H1 (cell line): ENCODE measurements around the gene XPNPEP3. TPM values are rescaled to one million over a fixed set of nuclear protein-coding genes. Genes with fewer than 3 reads are reported as not detected.

Experiments used
- CBX8 ChIP-seq: fragments of 300-800, 300-1000 bp; sonication (generic); IDR thresholded peaks from 2 replicates; pipeline ENCODE4 v1.7.1; 2016; ENCODE audit warnings: low read depth, low read length, borderline replicate concordance
- CHD7 ChIP-seq: fragments of 300-600 bp; sonication (generic); IDR thresholded peaks from 2 replicates; pipeline ENCODE4 v1.7.1; 2012; ENCODE audit warnings: low read length, moderate library complexity, mild to moderate bottlenecking, inconsistent platforms; ENCODE audit not compliant: insufficient replicate concordance
- GTF2F1 ChIP-seq: IDR thresholded peaks from 2 replicates; pipeline ENCODE4 v1.6.1; 2012; ENCODE audit warnings: low read depth, low read length, improper control_type of control experiment, borderline replicate concordance
- HDAC2 ChIP-seq, 2 experiments: fragments of 300-600 bp in 1 of 2; sonication (generic) in 1 of 2; IDR thresholded peaks; 2 replicates each; pipeline ENCODE4 v1.6.1; 2011 to 2012; ENCODE audit warnings: low read depth in 2 of 2, low read length in 2 of 2, mild to moderate bottlenecking in 2 of 2, moderate library complexity in 2 of 2, borderline replicate concordance in 1 of 2, inconsistent platforms in 1 of 2
- JUND ChIP-seq: IDR thresholded peaks from 2 replicates; pipeline ENCODE4 v1.6.1; 2011; ENCODE audit warnings: mild to moderate bottlenecking, improper control_type of control experiment, low read length
- KDM1A ChIP-seq: fragments of 200-600, 300-600 bp; sonication (generic); IDR thresholded peaks from 2 replicates; pipeline ENCODE4 v1.7.1; 2016; ENCODE audit warnings: mild to moderate bottlenecking, low read length, borderline replicate concordance
- MAFK ChIP-seq: IDR thresholded peaks from 2 replicates; pipeline ENCODE4 v1.6.1; 2012; ENCODE audit warnings: low read depth, mild to moderate bottlenecking, improper control_type of control experiment, low read length
- POLR2AphosphoS5 ChIP-seq: IDR thresholded peaks from 2 replicates; pipeline ENCODE4 v1.6.1; 2011; ENCODE audit warnings: low read depth, low read length
- RNF2 ChIP-seq: fragments of 200-900, 300-1000 bp; sonication (generic); IDR thresholded peaks from 2 replicates; pipeline ENCODE4 v1.7.1; 2016; ENCODE audit warnings: borderline replicate concordance, low read depth, mild to moderate bottlenecking, antibody characterized with exemption, low read length; ENCODE audit not compliant: poor library complexity, severe bottlenecking; ENCODE audit errors: missing control alignments
- polyA plus RNA-seq, 7 experiments: library from polyadenylated mRNA; depleted of rRNA in 3 of 7; stranded (reverse) in 5 of 7; unstranded in 2 of 7; fragments of >200 nt in 5 of 7; fragments of 200-250 nt in 2 of 7; gene quantifications; 1 replicate in 5 of 7; 2 replicates in 1 of 7; 4 replicates in 1 of 7; pipeline versions ENCODE4 v1.2.1 to v1.2.3, GENCODE V29; 2011 to 2013; ENCODE audit warnings: missing spikeins in 2 of 7, mixed read lengths in 2 of 7
- total RNA-seq: library from RNA; stranded (reverse); fragmentation: NEBNext Ultra II Directional; extraction: Animal tissue kit (Norgen Biotek cat#: 25700); gene quantifications from 2 replicates; pipeline ENCODE4 v1.2.1, GENCODE V29; 2021

XPNPEP3 gene
- total and polyA plus RNA-seq, 2 of the 8 experiments (the other 6 are each of a cell fraction or from before 2014, with no cell fraction given), result 25.8 to 29.2 TPM

GRCh38 chr22:40922484-40923303 lies 65.7 kb downstream of the XPNPEP3 start (continued):
- no peak for TF ChIP-seq POLR2AphosphoS5
- TF ChIP-seq KDM1A, result peak; percentile 62; the same call in 1 of the 2 replicates
- no peak for TF ChIP-seq MAFK
- TF ChIP-seq CBX8, result no peak
- no peak for TF ChIP-seq GTF2F1
- no peak for TF ChIP-seq JUND
- no peak for TF ChIP-seq HDAC2 (IDR thresholded peaks at IDR 0.05; ENCODE audit: borderline replicate concordance in 1 of 2, low read depth in 2 of 2, low read length in 2 of 2)
- no peak for TF ChIP-seq RNF2
- no peak for TF ChIP-seq CHD7
